Natural killer cell (primary cell): ENCODE results near the gene BSN. TPM values are rescaled to one million over a fixed set of nuclear protein-coding genes. Genes with fewer than 3 reads are reported as not detected.
"Not testable (repeated sequence)": the region's sequence is repeated elsewhere in the genome, so short reads cannot be mapped to it uniquely, and the experiment has no call there.

Experiments
- ATAC-seq, 3 donors: fragments of 150-1000 bp in 2 of 3; fragments of 200-7000 bp in 1 of 3; cut with Tn5 transposase; 1 replicate in 1 of 3; 2 replicates in 2 of 3; pipeline ENCODE4 v1.10.0; 2021; ENCODE audit warnings: mild to moderate bottlenecking in 2 of 3, moderate library complexity in 2 of 3
- DNase-seq, 2 donors: peaks; one replicate each; pipeline versions ENCODE4 v3.0.0 to v3.0.0-alpha.2; 2013 to 2021; ENCODE audit warnings: mixed read lengths in 1 of 2
- H3K27ac ChIP-seq: one replicate; pipeline ENCODE4 v1.5.1; 2013; ENCODE audit warnings: mild to moderate bottlenecking, low read length
- H3K27me3 ChIP-seq: one replicate; pipeline ENCODE4 v1.6.1; 2013; ENCODE audit warnings: low read length; ENCODE audit not compliant: control insufficient read depth, insufficient read depth
- H3K36me3 ChIP-seq: one replicate; pipeline ENCODE4 v1.6.1; 2013; ENCODE audit warnings: low read length; ENCODE audit not compliant: control insufficient read depth, insufficient read depth
- H3K4me1 ChIP-seq: one replicate; pipeline ENCODE4 v1.6.1; 2013; ENCODE audit warnings: low read length; ENCODE audit not compliant: control insufficient read depth, insufficient read depth
- H3K4me3 ChIP-seq: one replicate; pipeline ENCODE4 v1.5.1; 2013; ENCODE audit warnings: low read length
- H3K9me3 ChIP-seq: one replicate; pipeline ENCODE4 v1.6.1; 2013; ENCODE audit warnings: low read length; ENCODE audit not compliant: control insufficient read depth, insufficient read depth
- H3K27ac Mint-ChIP-seq, 2 donors: one replicate each; pipeline ENCODE4 v1.8.0; 2022; ENCODE audit warnings: mild to moderate bottlenecking in 2 of 2, mixed read lengths in 2 of 2, moderate library complexity in 1 of 2
- H3K27me3 Mint-ChIP-seq, 2 donors: one replicate each; pipeline ENCODE4 v1.8.0; 2022; ENCODE audit warnings: low read depth in 2 of 2, mixed read lengths in 2 of 2
- H3K36me3 Mint-ChIP-seq: one replicate; pipeline ENCODE4 v1.8.0; 2022; ENCODE audit warnings: mixed read lengths
- H3K4me1 Mint-ChIP-seq, 2 donors: one replicate each; pipeline ENCODE4 v1.8.0; 2022; ENCODE audit warnings: mixed read lengths in 2 of 2
- H3K4me3 Mint-ChIP-seq: one replicate; pipeline ENCODE4 v1.8.0; 2022; ENCODE audit warnings: mild to moderate bottlenecking, moderate library complexity, mixed read lengths
- H3K9me3 Mint-ChIP-seq, 2 donors: one replicate each; pipeline ENCODE4 v1.8.0; 2022; ENCODE audit warnings: mixed read lengths in 2 of 2
- WGBS: methylation state at CpG from one replicate; pipeline ENCODE4 v1.1.7; 2013; ENCODE audit warnings: missing lambda C conversion rate; ENCODE audit not compliant: insufficient coverage; 5-methylcytosine and 5-hydroxymethylcytosine counted together
- intact Hi-C: fragments of 100-400 bp; cut with micrococcal nuclease; formaldehyde crosslinking; loops from one replicate; pipeline ENCODE4 v1.14.2; 2022
- total RNA-seq, 4 donors: library from RNA; stranded (reverse); fragments of 120-200 nt in 1 of 4; gene quantifications; one replicate each; pipeline versions ENCODE4 v1.2.3 to v1.2.4, GENCODE V29; 2013 to 2022
- TF ChIP-seq, protein P1 (sequence below): fragments of 200-600 bp; IDR thresholded peaks from one replicate; pipeline ENCODE4 v1.8.0; 2022; ENCODE audit warnings: antibody characterized with exemption

Gene BSN
- total RNA-seq, 3 donors from 2014 or later (not counting 1 experiment from before 2014, with no cell fraction given) = 0.33 to 0.41 (median 0.35) TPM

DNA sequence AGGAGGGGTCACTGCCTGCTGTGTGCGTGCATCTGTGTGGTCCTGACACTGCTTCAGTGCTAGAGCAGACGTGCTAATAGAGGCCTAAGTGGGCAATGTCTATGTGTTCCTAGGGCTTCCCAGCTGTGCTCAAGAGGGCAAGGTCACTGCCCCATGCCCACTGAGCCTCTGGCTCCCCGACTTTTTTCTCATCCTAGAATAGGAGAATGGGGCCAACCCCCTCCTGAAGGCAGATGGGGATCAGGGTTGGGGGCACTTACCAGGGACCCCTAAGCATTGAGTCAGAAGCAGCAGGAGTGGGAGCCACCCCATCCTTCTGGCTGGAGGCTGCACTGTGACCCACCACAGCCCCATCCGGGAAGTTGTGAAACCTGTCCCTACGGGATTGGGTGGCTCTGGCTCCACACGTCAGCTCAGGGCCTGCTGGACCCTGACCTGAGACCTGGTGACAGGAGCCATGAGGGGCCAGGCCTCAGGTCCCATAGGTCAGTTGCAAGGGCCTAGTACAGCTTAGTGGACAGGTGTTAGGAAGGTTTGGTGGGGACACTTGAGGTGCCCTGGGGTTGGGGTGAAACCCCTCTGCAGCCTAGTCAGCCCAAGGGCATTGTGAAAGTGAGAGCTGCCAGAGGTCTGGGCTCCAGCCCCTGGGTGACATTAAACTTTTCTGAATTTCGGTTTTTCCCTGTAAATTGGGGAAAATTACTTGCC, 134.2 kb downstream of the BSN start:
- 98% methylated on average over 6 of the region's 7 CpGs for WGBS
- not testable (repeated sequence) for ATAC-seq, H3K36me3 ChIP-seq, H3K9me3 Mint-ChIP-seq, H3K36me3 Mint-ChIP-seq, H3K9me3 ChIP-seq, H3K27me3 ChIP-seq, H3K27me3 Mint-ChIP-seq
- Mint-ChIP-seq H3K4me3 (peak overlapping the region; percentile 99), H3K4me1 (peaks cover 27 to 41% of the 10 kb centered on the region in 2 donors), H3K27ac (peak overlapping the region; percentile 91 to 96)
- peak overlapping the region; percentile 61 for H3K27ac ChIP-seq
- H3K4me1 ChIP-seq = peaks cover 44% of the 10 kb centered on the region
- DNase-seq = peak in 1 of 2 donors; percentile 42
- H3K4me3 ChIP-seq = peak overlapping the region; percentile 86
- intact Hi-C loops = loop anchor here (2.0 kb wide), 1 partner anchor 30 kb away; the partner anchor contains the start of gene AMIGO3

DNA sequence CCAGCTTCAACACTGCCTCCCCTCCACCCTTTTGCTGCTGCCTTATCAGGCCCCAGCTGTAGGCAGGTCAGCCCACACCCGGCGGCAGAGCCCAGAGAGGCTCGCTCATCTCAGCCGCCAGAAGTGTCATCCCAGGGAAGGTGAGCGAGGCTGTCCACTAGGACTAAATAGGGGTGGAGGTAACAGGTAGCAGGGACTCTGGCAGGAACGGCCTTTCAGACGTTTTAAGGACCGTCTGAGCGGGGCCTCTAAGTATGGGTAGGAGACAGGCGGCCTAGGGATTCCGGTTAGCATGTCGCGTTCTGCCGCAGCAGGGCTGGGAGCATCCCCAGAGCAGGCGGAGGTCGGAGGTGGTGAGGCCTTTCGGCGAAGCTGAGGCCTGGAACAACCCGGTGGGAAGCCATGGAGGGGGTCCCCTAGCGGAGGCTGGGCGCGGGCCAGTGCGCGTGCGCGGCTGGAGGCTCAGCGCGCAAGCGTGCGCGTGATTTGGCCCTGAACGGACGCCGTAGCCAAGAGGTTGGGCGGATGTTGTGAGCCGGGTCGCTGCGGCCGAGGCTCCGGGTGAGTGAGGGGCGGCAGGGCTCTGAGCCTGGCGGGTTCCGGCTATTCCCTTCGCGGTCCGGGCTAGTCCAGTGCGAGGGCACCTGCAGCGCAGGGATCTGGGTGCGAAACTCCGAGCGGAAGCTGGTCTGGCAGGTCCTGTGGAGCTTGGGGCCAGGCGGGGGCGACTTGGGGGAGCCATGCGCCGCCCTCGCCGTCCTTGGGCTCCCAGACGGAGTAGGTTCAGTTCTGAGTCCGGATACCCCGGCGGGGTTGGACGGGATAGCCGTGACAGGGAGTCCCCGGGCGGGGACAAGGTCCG, 135.0 kb downstream of the BSN start, which contains the start of the genes MST1 and RNF123:
MST1 (minus strand) TSS at position 429 of the 862 bp plus-strand sequence. CDS start 783 bp downstream, outside the sequence.
RNF123 (plus strand) TSS at position 512 of the 862 bp plus-strand sequence. CDS start 1,609 bp downstream, outside the sequence.
- Histone ChIP-seq H3K4me1 (peaks cover 44% of the 10 kb centered on the region), H3K4me3 (peak within 1 kb of the TSS; percentile 86), H3K27ac (peak within 1 kb of the TSS; percentile 61), H3K9me3 (no peaks in the 10 kb centered on the region), H3K36me3 (no peaks in the 10 kb centered on the region), H3K27me3 (peaks cover 2% of the 10 kb centered on the region)
- intact Hi-C loops = loop anchor here (2.0 kb wide), 1 partner anchor 30 kb away; the partner anchor contains the start of gene AMIGO3
- ATAC-seq (peak; percentile 87 to 89 (median 88)), DNase-seq (peak; percentile 92 to 97)
- Mint-ChIP-seq H3K27me3 (no peaks in the 10 kb centered on the region), H3K4me3 (peak within 1 kb of the TSS; percentile 99), H3K4me1 (peaks cover 34 to 46% of the 10 kb centered on the region in 2 donors), H3K9me3 (no peaks in the 10 kb centered on the region), H3K27ac (peak within 1 kb of the TSS; percentile 91 to 96), H3K36me3 (no peaks in the 10 kb centered on the region)
- TF ChIP-seq, protein P1, sequence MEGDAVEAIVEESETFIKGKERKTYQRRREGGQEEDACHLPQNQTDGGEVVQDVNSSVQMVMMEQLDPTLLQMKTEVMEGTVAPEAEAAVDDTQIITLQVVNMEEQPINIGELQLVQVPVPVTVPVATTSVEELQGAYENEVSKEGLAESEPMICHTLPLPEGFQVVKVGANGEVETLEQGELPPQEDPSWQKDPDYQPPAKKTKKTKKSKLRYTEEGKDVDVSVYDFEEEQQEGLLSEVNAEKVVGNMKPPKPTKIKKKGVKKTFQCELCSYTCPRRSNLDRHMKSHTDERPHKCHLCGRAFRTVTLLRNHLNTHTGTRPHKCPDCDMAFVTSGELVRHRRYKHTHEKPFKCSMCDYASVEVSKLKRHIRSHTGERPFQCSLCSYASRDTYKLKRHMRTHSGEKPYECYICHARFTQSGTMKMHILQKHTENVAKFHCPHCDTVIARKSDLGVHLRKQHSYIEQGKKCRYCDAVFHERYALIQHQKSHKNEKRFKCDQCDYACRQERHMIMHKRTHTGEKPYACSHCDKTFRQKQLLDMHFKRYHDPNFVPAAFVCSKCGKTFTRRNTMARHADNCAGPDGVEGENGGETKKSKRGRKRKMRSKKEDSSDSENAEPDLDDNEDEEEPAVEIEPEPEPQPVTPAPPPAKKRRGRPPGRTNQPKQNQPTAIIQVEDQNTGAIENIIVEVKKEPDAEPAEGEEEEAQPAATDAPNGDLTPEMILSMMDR = peak; percentile 26
- WGBS = 2% methylated on average over 64 of the region's 66 CpGs

DNA sequence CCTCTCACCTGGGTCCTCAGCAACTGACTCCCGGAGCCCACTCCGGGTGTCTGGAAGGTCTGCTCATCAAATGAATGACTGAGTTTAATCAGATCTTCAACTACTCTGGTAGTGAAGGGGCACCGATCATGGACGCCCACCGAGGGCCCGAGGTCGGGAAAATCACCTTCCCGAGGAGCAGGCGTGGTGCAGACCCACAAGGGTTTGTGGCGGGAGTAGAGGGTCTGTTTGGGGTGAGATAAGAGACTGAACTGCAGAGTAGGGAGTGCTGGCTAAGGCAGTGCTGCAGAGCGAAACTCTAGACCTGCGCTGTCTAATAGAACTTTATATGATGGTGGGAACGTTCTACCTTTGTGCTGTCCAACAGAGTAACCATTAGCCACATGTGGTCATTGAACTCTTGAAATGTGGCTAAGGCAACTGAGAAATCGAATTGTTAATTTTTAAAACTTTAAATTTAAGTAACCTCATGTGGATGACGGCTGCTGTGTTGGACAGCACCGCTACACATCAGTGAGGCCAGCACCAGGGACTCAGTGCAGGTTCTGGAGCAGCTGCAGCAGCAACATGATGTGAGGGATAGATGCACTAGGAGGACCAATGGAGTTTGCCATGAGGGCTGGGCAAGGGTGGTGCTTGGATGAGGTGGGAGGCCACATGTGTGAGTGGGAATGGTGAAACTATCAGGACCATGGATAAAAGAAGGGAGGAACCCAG, 135.8 kb downstream of the BSN start:
- Mint-ChIP-seq H3K4me1 (peaks cover 35 to 46% of the 10 kb centered on the region in 2 donors), H3K27ac (peak overlapping the region; percentile 91 to 96), H3K4me3 (peak overlapping the region; percentile 99)
- H3K36me3 Mint-ChIP-seq, H3K27me3 Mint-ChIP-seq, H3K9me3 ChIP-seq, H3K9me3 Mint-ChIP-seq, H3K27me3 ChIP-seq, H3K36me3 ChIP-seq, DNase-seq, ATAC-seq: not testable (repeated sequence)
- 9% methylated on average over 16 of the region's 16 CpGs for WGBS
- peak overlapping the region; percentile 86 for H3K4me3 ChIP-seq
- H3K4me1 ChIP-seq = peaks cover 44% of the 10 kb centered on the region
- intact Hi-C loops = loop anchor here (2.0 kb wide), 1 partner anchor 29 kb away; the partner anchor contains the start of gene AMIGO3
- H3K27ac ChIP-seq = peak overlapping the region; percentile 46

DNA sequence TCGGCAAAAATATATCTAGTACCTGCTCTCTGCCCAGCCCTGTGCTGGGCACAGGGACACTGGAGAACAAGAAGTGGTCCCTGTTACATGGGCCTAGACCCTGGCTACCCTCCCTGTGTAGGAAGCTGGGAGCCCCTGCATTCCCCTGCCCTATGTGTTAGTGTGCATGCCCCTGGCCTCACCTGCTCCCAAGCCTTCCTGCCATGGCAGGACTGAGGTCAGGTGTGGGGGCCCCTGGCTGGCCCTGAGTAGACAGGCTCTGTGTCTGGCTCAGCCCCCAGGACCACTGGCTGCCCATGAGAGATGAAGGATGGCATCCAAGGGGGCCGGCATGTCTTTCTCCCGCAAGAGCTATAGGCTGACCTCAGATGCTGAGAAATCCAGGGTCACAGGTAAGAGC, 136.6 kb downstream of the BSN start:
- ATAC-seq, H3K36me3 ChIP-seq, H3K9me3 ChIP-seq, H3K27ac ChIP-seq, H3K27me3 ChIP-seq, H3K36me3 Mint-ChIP-seq, H3K9me3 Mint-ChIP-seq, H3K27me3 Mint-ChIP-seq, H3K4me3 ChIP-seq, DNase-seq, intact Hi-C loops: not testable (repeated sequence)
- peaks cover 35 to 46% of the 10 kb centered on the region in 2 donors for H3K4me1 Mint-ChIP-seq
- peak overlapping the region; percentile 99 for H3K4me3 Mint-ChIP-seq
- peak overlapping the region in 1 of 2 donors; percentile 96 for H3K27ac Mint-ChIP-seq
- H3K4me1 ChIP-seq = peaks cover 42% of the 10 kb centered on the region
- WGBS = 98% methylated on average over 3 of the region's 3 CpGs

DNA sequence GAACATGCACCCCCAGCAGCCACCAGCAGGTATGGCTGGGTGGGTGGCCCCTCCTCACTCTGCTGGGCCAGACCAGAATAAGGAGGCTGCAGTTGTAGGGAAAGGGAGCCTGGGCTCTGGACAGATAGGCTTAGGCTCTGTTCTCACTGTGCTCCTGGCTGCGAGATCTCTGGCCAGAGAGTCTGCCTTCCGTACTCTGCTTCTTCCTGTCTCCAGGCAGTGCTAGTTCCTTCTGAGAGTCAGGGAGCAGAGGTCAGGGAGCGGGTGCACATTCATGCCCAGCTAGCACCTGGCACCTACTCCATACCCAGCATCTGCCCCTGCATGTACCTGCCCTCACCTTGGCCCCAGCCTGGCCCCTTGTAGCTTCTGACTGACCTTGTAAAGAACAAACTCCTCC, 137.2 kb downstream of the BSN start:
- H3K4me3 ChIP-seq, H3K9me3 Mint-ChIP-seq, H3K36me3 ChIP-seq, H3K9me3 ChIP-seq, H3K27me3 ChIP-seq, H3K27ac Mint-ChIP-seq, H3K27me3 Mint-ChIP-seq, H3K27ac ChIP-seq, DNase-seq, ATAC-seq, intact Hi-C loops, H3K36me3 Mint-ChIP-seq: not testable (repeated sequence)
- H3K4me1 Mint-ChIP-seq = peaks cover 35 to 46% of the 10 kb centered on the region in 2 donors
- WGBS = 91% methylated on average over 3 of the region's 3 CpGs
- H3K4me3 Mint-ChIP-seq = peak overlapping the region; percentile 13
- H3K4me1 ChIP-seq = peaks cover 36% of the 10 kb centered on the region

DNA sequence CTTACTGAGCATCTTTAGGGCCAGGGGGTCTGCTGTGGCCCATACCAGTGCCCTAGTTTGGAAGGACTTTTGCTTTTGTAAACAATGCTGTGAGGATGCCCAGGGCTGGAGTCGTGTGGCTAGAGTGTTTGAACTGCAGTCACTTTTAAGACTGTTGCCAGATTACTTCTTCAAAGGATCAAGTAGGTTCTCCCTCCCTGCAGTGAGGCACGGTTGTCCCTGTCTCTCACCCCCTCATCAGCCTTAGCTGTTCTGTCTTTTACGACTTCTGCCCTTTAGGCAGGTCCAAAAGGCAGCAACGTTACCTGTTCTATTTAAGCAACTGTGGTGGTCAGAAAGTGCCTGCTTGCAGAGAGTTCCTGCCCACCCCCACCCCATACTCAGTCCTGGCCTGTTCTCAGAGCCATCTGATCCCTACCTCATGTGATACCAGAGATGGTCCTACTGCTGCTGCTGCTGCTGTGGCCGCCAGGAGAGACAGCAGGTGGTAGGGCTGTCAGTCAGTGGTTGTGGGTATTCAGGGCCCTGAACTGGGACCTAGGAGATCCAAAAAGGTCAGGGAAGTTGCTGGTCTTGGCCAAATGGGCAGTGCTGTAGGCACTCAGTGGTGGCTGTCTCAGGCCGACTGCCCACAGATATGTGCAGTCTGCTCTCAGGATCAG, 140.3 kb downstream of the BSN start:
- not testable (repeated sequence) for H3K9me3 Mint-ChIP-seq, H3K36me3 Mint-ChIP-seq
- 84% methylated on average over 6 of the region's 6 CpGs for WGBS

More for the DNA sequence above, 140.3 kb downstream of the BSN start:
- H3K27ac ChIP-seq, H3K27ac Mint-ChIP-seq, H3K4me3 Mint-ChIP-seq, ATAC-seq, H3K9me3 ChIP-seq, H3K4me3 ChIP-seq, H3K27me3 ChIP-seq, H3K27me3 Mint-ChIP-seq, intact Hi-C loops, DNase-seq: not testable (repeated sequence)
- Histone ChIP-seq H3K36me3 (peaks cover 17% of the 10 kb centered on the region), H3K4me1 (peaks cover 20% of the 10 kb centered on the region)
- peaks cover 23 to 33% of the 10 kb centered on the region in 2 donors for H3K4me1 Mint-ChIP-seq
